HS-5 (cell line): ENCODE data around the gene MRPS18A.
A peak's percentile ranks its signal among the peaks of the same experiment; 100 is the strongest.

ENCODE experiments used
- DNase-seq: peaks from one replicate; pipeline ENCODE4 v3.0.0-alpha.2; 2012; ENCODE audit warnings: low read depth

MRPS18A gene

DNA sequence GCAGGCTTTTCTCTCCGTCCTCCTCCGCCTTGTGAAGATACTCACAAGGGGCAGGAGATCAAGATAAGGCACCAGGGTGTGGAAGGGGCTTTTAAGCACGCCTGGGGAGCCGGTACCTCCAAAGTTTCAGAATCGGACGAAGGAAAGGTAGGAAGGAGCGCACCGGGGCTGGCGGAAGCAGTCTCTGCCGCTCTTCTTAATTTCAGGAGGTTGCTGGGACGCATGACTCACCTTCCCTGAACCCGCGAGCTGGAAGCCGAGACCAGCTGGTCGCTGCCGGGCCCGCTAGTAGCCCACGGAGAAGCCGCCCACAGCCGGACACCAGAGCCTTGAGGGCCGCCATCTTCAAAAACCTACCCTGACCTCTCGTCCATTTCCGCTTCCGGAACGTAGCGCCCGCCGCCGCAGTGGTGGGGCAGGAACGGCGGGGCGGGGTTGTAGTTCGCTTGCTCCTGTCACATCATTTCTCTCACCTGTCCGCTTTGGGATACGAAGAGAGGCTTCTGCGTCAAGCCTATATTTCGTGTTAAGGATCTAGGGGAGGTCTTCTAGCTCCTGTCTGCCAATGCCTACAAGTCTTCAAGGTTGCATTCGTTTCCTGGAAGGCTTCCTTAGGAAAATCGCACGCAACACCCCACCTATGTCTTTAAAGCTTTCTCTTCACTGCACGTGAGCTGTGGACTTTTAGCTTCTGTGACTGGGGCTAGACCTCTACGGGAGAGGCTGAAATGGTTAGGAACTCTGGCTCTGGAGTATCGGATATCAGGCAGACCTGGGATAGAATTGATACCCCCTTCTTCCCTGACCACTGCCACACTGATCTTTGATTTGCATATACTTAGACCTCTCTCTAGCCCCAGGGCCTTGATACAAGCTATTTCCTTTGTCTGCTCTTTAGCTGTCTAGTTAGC is at the start of gene MRPS18A:
Gene MRPS18A, minus strand, starts transcription at position 355 of the 911 bp plus-strand sequence. Its CDS starts 12 bp downstream, at position 343.
- peak; percentile 41 for DNase-seq

DNA sequence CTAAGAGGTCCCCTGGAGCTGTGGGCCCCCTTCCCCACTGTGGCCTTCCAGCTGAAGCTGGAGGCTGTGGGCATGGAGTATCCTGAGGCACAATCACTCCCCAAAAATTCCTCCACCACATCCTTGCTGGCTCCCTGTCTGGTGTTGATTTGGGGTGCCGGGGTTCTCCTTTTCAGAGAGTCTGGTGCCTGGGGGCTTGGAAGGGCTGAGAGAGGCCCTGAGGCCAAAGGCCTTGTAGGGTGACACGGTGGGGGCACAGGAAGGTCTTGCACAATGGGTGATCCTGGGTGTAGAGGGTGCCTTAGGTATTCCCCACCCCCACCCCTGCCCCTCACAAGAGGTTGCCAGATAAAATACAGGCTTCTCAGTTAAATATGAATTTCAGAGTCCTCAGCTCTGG is 49.3 kb upstream of the MRPS18A start:
- DNase-seq: no peak

DNA sequence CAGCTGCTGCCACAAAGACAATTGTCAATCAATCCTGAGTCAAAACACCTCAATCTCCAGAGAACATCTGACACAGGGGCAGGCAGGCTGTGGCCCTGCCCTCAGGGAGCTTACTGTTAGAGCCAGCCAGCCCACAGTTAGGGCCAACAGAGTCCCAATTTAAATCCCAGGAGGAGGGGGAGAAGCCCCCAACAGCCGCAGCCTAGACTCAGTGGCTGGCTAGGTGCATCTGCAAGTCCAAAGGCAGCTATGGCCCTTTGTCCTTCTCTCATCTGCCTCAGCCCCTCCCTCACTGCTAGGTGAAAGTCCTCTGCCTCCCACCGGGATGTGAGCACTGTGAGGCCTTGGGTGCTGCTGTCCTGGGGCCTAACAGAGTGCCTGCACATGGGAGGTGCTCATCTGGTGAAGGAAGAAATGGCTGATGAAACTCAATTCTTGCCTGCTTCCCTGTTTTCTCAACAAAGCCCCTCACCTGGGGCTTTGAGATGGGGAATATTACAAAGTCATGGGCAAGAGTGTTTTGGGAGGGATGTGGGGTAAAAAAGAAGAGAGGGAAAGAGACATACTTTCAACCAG is 48.7 kb upstream of the MRPS18A start:
- no peak for DNase-seq

DNA sequence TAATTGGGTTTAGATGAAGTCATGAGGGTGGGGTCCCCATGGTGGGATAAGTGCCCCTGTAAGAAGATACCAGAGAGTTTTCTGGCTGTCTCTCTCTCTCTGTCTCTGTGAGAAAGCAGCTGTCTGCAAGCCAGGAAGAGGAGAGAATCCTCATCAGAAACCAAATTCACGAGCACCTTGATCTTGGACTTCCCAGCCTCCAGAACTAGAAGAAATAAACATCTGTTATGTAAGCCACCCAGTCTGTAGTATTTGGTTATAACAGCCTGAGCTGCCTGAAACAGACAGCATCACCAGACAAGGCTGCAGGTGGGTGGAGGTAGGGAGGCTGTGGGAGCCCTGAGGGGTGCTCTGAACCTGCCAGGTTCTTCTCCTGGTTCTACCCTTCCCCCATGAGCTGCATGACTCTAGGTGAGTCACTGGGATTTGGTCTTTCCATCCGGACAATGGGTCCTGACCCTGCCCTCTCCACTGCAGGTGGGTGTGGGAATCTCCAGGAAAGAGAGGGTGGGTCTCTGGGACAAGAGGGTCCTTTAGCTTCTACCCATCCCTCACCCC is 48.1 kb upstream of the MRPS18A start:
- DNase-seq: no peak

DNA sequence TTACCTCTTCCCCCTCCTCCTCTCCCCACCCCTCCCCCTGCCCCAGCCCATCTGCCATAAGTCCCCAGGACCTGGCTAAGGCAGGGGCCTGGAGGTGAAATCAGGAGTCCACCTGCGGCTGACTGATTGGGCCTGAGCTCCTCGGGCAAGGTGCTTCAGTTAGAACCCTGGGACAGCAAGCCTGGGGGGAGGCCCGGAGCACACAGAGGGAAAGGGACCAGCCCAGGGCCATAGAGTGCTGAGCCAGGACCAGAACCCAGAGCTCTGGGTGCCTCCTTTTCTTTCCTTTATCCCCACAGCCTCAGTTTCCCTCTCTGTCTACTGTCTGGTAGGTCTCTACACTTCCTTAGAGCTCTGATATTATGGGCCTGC is 46.7 kb upstream of the MRPS18A start:
- no peak for DNase-seq

DNA sequence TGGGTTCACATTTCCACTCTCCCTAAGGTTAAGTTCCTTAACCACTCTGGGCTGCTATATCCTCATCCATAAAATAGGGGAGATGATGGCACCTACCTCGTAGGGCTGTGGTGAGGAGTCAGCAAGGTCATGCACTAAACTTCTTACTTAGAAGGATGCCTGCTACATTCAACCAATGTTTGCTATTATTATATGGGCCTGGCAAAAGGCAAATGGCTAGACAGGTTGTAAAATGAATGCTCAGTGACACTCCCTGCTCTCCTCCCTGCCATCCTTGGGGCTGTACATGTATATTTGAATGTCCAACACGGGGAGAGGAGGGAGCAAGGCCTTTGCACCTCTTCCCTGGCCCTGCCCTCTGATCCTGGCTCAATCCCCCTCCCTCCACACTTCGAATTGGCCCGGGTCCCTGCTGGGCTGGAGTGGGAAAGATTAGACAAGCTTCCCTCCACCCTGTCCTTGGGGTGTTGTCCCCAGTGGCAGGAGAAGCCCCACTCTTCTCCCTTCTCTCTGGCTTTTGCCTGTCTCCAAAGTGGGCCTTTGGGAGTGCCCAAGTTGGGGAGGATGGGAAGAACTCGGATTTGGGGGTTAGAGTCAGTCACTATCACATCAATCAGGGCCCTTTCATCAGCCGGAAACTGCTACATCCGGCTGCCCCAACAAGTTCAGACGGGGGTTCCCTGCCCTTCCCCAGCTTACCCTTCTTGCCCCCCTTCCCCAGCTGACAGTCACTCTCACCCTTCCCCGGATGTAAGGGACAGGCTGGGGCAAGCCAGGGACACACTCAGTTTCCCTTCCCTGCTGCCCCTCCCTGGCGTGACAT is 46.1 kb upstream of the MRPS18A start:
- no peak for DNase-seq

DNA sequence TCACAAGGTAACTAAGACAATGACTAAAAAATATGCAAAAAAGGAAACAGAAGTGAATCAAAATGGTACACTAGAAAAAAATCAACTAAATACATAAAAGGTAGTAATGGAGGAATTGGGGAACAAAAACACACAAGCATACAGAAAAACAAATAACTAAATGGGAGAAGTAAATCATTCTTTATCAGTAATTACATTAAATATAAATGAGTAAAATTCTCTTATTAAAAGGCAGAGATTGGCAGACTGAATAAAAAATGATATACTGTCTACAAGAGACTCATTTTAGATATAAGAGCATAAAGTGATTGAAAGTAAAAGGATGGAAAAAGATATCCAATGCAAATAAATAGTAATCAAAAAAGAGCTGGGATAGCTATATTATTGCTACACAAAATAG is 43.0 kb upstream of the MRPS18A start:
- no peak for DNase-seq

DNA sequence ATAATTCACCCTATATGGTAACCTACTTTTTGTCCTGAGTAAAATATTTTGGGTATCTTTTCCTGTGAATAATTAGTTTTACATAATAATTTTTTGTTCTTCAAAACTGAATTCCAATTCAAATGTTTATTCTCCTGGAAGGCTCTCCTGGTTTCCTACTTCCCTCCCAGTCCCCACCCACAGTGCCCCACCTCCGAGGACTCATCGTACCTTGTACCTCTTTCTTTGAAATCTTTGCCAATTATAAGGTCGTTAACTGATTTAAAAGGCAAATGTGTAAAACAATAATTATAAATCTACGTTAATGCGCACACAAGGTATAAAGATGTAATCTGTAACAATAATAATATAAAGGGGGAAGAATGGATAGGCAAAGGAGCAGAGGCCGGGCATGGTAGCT is 41.9 kb upstream of the MRPS18A start:
- DNase-seq: no peak

DNA sequence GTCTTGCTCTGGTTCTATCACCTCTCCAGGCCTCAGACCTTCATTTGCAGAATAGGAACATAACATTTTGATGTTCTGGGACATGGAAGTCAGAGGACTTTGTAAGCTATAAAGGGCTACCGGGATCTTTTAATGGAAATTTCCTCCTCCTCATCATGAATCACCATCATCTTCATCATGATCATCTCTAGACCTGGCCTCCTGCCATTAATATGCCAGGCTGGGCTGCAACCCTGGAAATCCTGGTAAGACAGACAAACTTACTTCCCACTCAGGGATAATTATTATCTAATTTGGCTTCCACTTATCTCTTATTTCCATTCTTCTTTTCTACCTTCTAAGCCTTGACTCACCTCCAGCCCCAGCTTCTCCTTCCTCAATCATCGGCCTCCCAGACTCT is 41.0 kb upstream of the MRPS18A start:
- no peak for DNase-seq

DNA sequence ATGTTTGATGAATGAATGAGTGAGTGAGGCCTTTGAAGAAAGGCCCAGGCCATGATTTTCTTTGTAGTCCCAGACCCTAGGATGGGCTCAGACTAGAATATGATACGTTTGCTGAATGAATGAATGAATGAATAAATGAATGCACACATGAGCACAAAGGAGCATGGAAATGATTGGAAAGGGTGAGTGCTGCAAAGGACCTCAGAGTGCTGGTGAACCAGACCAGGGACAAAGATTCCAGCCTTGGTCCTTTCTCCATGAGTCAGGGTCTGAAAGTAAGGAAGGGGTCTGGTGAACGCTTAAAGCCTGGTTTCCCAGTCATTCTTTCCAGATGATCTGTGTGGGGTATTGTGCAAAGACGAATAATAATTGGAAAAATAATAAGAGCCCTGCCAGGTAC is 40.0 kb upstream of the MRPS18A start:
- DNase-seq: no peak

DNA sequence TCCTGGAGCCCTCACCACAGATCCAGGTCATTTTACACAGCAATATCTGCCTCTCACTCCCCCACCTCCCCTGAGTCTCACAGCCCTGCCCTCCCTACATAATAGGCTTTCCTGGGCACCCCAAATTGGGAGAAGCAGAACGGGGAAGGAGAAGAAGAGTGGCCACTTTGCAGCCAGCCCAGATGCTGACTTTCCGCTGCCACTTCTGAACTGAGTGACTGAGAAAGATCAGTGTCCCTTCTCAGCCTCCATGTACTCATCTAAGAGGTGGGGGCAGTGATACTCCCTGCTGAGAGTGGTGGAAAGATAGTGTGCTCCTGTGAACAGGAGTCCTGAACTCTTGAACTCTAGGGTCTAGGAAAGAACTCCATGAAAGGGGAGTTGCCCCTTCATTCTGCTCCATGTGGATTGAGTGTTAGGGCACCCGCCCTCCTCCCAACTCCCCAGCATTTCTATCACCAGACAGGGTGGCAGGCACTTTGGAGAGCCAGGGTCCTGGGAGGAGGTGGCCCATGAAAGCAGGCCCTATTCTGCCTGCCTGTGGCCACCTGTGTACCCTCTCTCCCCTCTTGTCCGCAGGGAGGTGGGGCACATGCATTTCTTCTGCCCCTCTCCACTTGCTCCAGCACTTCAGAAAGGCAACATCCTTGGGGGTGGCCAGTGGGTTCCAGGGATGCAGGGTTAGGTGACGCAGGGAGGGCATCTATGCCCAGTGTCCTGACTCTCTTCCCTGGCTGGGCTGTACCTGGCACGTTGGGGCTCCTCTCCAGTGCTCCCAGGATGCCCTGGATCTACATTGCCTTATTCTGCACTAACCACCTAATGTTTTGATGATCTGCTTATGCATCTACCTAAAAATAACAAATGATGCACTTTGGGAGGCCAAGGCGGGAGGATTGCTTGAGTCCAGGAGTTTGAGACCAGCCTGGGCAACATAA is 38.3 kb upstream of the MRPS18A start:
- no peak for DNase-seq

DNA sequence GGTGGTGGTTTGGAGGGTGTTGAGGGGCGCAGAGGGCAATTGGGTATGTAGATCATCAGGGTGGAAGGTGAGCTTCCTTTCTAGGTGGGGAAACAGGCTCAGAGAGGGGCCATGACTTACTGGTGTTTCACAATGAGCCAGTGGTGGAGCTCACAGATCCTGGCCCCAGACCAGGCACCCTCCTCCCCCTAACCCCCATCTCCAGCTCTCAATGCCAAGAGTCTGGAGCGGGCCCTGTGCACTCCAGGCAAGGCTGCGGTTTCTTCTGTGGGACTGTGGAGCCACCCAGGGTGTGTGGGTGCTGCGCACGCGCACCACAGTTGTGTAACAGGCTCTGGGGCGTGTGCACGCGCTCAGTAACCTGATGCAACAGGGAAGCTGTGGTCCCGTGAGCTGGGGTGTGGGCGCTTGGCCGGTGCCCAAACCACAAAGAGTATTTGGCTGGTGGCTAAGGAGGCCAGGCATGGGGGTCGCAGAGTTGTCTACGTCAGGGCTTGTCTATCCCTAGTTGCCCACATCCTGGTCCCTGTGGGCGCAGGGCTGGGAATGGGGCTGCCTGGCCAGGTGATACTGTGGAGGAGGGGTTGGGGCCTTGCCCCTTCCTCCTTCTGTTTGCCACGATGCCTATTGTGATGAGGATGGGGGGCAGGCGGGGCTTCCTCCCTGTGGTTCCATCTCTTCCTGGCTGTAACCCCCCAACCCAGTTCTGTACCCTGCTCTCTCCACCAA is 37.5 kb upstream of the MRPS18A start:
- peak; percentile 39 for DNase-seq

DNA sequence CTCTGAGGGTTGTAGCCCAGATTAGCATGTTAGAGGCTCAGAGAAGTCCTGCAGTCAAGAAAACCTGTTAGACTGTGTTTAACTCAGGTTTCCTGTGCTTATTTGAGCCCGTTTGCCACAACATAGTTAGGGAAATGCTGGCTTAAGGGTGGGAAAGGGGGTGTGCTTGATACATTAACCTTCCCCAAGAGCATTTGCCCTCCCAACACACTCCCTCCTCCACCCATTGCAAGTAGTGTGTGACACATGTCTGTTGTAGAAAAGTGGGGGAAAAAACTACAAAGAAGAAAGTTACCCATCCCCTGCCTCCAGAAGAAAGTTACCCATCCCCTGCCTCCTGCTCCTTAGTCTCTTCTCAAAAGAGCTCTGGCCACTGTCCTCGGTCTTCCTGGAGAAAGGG is 36.8 kb upstream of the MRPS18A start:
- no peak for DNase-seq

DNA sequence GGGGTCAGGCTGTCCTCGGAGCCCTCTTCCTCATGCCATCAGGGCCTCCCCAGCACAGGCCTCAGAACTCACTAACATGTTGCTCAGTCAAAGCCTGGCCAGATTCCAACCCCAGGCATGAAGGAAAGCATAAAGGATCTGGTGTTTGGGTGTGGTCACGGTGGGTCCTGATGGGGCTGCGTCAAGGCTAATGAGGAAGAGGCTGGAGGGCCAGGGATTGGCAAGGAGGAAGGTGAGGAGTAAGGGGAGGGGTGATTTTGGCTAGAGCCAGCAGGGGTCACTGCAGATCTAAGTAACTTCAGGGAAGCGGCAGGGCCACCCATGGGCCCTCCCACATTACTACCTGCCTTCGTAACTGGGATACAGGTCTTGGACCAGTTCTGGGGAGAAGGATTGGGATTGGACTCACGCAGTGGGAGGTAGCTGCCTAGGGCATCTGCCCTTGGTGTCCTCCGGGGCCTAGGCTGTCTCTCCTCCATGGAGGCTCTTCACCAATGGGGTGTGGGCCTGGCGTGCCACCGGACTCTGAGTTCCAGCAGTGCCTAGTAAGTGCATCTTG is 36.2 kb upstream of the MRPS18A start:
- DNase-seq: no peak

DNA sequence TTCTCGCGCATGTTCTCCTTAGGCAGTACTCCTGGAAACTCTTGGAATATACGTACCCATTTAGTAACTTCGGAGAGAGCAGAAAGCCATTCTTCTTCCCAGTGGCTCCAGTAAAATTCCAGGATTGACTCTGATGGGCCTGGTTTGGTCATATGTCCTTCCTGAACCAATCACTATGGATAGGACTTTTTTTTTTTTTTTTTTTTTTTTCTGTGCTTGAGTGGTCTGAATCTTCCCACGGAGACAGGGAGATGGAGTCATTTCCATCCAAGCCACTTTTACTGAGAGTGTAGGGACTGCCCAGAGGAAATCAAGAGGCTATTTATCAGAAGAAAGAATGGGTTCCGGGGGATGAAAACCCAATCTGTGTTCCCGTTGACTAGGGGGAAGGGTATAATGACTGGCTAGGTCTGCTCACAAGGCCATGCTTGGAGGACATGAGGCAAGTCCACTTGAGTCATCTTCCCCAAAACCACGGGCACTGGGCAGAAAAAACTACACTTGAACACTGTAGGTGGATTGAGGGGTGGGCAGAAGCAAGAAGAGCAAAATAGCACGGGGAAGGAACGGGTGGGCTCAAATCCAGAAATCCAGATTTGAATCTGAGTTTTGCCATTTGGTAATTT is 35.4 kb upstream of the MRPS18A start:
- no peak for DNase-seq

DNA sequence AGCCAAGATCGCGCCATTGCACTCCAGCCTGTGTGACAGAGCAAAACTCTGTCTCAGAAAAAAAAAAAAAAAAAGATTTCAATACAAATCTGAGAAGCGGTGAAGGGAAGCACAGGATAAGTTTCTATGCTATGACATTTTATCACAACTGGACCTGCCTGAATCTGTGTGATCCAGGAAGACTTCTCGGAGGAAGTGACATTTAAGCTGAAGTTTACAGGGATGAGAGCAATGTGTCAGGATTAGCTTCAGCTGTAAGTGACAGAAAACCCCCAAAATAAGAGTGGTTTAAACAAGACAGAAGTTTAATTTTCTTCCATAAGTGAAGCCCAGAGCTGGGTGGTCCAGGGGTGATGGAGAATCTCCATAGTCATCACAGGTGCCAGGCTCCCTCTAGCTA is 33.4 kb upstream of the MRPS18A start:
- DNase-seq: no peak

DNA sequence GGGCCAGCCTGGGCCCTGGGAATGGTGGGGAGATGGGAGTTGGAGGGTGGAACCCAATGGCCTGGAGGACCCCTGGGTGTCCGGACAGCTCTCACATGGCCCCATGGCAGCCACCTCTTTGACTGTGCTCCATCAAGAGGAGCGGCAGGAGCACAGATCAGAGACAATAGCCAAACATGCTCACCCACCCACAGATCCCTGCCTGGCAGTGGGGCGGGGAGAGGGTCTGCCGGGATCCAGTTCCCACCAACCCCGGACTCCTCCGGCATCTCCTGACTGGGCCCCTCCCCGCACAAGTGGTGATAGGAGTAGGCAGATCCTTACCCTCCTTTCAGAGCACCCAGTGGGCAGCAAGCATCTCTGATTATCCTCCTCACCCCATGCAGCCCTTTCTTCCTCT is 31.9 kb upstream of the MRPS18A start:
- DNase-seq: no peak

DNA sequence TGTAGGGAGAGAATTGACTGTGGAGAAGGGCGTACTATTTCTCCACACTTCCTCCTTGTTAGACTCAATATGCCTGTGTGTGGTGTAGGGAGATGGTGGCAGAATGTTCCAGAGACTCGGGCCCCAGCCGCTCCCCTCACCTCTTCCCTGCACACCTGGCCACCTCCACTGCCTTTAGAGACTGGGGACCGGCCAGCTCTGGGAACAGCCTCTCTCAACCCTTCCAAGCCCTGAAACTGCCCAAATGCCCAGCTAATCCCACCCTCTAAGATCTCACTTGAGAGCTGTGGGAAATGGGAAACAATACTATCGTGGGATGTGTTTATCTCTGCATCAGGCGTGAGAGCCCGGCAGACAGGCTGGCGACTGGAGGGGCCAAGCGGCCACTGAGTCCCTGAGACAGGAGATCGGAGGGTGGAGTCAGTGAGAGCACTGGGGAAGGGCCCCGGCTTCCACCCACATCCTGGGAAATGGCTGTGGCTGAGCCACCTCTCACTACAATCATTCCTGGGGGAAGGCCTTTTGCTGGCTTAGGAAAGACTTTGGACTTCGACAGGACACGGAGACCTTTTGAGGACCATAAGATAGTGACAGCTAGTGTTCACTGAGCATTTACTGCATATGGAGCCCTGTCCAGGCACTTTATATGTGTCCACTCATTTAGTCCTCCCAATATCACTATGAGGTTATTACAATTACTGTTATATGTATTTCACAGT is 31.0 kb upstream of the MRPS18A start:
- DNase-seq: no peak

DNA sequence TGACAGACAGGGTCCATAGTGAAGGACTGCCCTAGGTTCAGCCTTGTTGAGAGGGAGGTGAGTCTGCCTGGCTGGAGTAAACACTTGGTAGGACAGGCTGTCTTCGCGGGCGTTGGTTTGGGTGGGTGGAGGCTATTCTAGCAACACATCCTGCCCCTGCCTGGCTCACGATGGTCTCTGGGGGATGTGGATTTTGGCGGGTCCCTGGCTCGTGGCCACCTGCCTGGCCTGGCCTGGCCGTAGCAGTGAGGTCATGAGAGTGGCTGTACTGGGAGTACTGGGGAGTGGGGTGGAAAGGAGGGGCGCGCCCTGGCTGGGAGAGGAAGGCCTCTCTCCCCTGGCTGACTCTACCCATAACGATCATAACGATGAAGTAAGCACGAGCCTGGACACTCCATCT is 30.2 kb upstream of the MRPS18A start:
- DNase-seq: no peak
